ENCODE data around the gene IER5. TPM values are rescaled to one million over a fixed set of nuclear protein-coding genes. Genes with fewer than 3 reads are reported as not detected.

IER5 gene
- polyA plus RNA-seq, 1 donor from 2014 or later: 8.4 TPM

GRCh38 chr1:181129771-181130606, 41.5 kb downstream of the IER5 start:
- Histone ChIP-seq H3K4me3 (ENCODE audit: low read length) (no peak overlapping the region), H2AFZ (ENCODE audit: low read depth, low read length) (no peak overlapping the region), H3K27ac (ENCODE audit: low read length) (no peak overlapping the region), H3K79me2 (replicated peaks; ENCODE audit: insufficient read depth, low read length) (no peaks in the 10 kb centered on the region), H3F3A (ENCODE audit: insufficient read depth, low read length, poor library complexity, severe bottlenecking) (no peaks in the 10 kb centered on the region), H3K36me3 (ENCODE audit: insufficient read depth, low read length) (no peaks in the 10 kb centered on the region), H3K27me3 (ENCODE audit: insufficient read depth, low read depth, low read length) (no peaks in the 10 kb centered on the region), H4K20me1 (ENCODE audit: insufficient read depth) (no peaks in the 10 kb centered on the region), H3K4me2 (ENCODE audit: low read length) (no peak overlapping the region), H3K9ac (ENCODE audit: low read length) (no peak overlapping the region), H3K9me3 (ENCODE audit: low read length) (no peaks in the 10 kb centered on the region), H3K9me2 (ENCODE audit: insufficient read depth, low read length) (no peaks in the 10 kb centered on the region)
- TF ChIP-seq EZH2 (IDR thresholded peaks at IDR 0.05; ENCODE audit: borderline replicate concordance, insufficient read depth, low read length, poor library complexity, severe bottlenecking): no peak
- TF ChIP-seq EP300 (conservative IDR thresholded peaks at IDR 0.05; ENCODE audit: poor library complexity, severe bottlenecking): no peak
- TF ChIP-seq TAF1 (IDR thresholded peaks at IDR 0.05; ENCODE audit: low read depth): no peak
- no peak for TF ChIP-seq RAD21 (conservative IDR thresholded peaks at IDR 0.05)
- TF ChIP-seq SMC3 (conservative IDR thresholded peaks at IDR 0.05; ENCODE audit: poor library complexity): no peak
- no peak for TF ChIP-seq POLR2AphosphoS5 (IDR thresholded peaks at IDR 0.05)
- TF ChIP-seq MXI1 (conservative IDR thresholded peaks at IDR 0.05; ENCODE audit: poor library complexity, severe bottlenecking): no peak
- no peak for TF ChIP-seq REST (IDR thresholded peaks at IDR 0.05; ENCODE audit: borderline replicate concordance)
- TF ChIP-seq CTCF (IDR thresholded peaks at IDR 0.05; ENCODE audit: poor library complexity, severe bottlenecking): no peak

- Histone ChIP-seq H3K27ac (ENCODE audit: low read length) (no peak overlapping the region), H3K27me3 (ENCODE audit: insufficient read depth, low read depth, low read length) (no peaks in the 10 kb centered on the region), H3K36me3 (ENCODE audit: insufficient read depth, low read length) (no peaks in the 10 kb centered on the region), H3K9me3 (ENCODE audit: low read length) (no peaks in the 10 kb centered on the region), H3K9ac (ENCODE audit: low read length) (no peak overlapping the region), H3K4me2 (ENCODE audit: low read length) (no peak overlapping the region), H3F3A (ENCODE audit: insufficient read depth, low read length, poor library complexity, severe bottlenecking) (no peaks in the 10 kb centered on the region), H4K20me1 (ENCODE audit: insufficient read depth) (no peaks in the 10 kb centered on the region), H3K4me3 (ENCODE audit: low read length) (no peak overlapping the region), H3K79me2 (replicated peaks; ENCODE audit: insufficient read depth, low read length) (no peaks in the 10 kb centered on the region), H2AFZ (ENCODE audit: low read depth, low read length) (no peak overlapping the region), H3K9me2 (ENCODE audit: insufficient read depth, low read length) (no peaks in the 10 kb centered on the region)
- no peak for TF ChIP-seq CTCF (IDR thresholded peaks at IDR 0.05; ENCODE audit: poor library complexity, severe bottlenecking)
- TF ChIP-seq REST (IDR thresholded peaks at IDR 0.05; ENCODE audit: borderline replicate concordance): no peak
- TF ChIP-seq TAF1 (IDR thresholded peaks at IDR 0.05; ENCODE audit: low read depth): no peak
- TF ChIP-seq EZH2 (IDR thresholded peaks at IDR 0.05; ENCODE audit: borderline replicate concordance, insufficient read depth, low read length, poor library complexity, severe bottlenecking): no peak
- no peak for TF ChIP-seq MXI1 (conservative IDR thresholded peaks at IDR 0.05; ENCODE audit: poor library complexity, severe bottlenecking)
- no peak for TF ChIP-seq RAD21 (conservative IDR thresholded peaks at IDR 0.05)
- TF ChIP-seq EP300 (conservative IDR thresholded peaks at IDR 0.05; ENCODE audit: poor library complexity, severe bottlenecking): no peak
- TF ChIP-seq SMC3 (conservative IDR thresholded peaks at IDR 0.05; ENCODE audit: poor library complexity): no peak
- TF ChIP-seq POLR2AphosphoS5 (IDR thresholded peaks at IDR 0.05): no peak
Observed at GRCh38 chr1:181131255-181131941, 42.9 kb downstream of the IER5 start.
